NK-92 (cell line): ENCODE measurements around the gene TOPBP1.

Experiments used
- DNase-seq: peaks from one replicate; lab custom pipeline; 2025; ENCODE audit not compliant: unreplicated experiment; lab: John Stamatoyannopoulos, UW

TOPBP1 gene

GRCh38 chr3:133611534-133611933, 50.2 kb downstream of the TOPBP1 start:
- no peak for DNase-seq

- no peak for DNase-seq
Measured at GRCh38 chr3:133610031-133610430, 51.7 kb downstream of the TOPBP1 start.

DNA sequence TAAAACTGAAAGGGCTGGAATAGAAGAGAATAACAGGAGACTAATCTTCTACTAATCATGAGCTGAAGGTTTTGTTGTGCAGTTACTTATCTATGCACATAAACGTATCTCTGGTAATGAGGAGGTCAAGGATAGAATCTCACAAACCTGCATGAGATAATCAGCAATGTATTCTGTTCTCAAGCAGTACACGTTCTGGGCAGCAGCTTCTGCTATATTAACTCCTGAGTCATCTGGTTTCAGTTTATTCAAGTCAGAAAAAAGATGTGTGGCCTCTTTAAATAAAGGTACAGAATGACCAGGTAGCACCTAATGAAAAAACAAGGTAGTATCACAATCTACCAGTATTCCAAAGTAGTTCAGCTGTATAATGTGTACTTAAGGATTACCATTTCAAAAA, 53.4 kb downstream of the TOPBP1 start:
- DNase-seq: no peak

- DNase-seq: no peak
Measured at GRCh38 chr3:133607816-133608215, 53.9 kb downstream of the TOPBP1 start.

GRCh38 chr3:133606902-133607301, 54.8 kb downstream of the TOPBP1 start:
- DNase-seq: no peak

DNA sequence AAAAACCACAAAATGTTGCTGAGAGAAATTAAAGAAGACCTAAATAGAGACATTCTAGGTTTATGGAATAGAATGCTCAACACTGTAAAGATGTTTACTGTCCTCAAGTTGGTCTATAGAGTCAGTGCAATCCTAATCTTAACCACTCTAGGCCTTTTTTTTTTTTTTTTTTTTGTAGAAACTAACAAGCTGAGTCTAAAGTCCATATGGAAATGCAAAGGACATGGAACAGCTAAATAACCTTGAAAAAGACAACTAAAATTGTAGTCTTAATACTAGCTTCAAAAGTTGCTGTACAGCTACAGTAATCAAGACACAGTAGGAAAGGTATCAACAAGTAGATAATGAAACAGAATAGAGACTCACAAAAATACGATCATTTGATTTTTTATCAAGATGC, 55.4 kb downstream of the TOPBP1 start:
- DNase-seq: no peak

- no peak for DNase-seq
Measured at GRCh38 chr3:133600572-133601081, 61.1 kb downstream of the TOPBP1 start.

DNA sequence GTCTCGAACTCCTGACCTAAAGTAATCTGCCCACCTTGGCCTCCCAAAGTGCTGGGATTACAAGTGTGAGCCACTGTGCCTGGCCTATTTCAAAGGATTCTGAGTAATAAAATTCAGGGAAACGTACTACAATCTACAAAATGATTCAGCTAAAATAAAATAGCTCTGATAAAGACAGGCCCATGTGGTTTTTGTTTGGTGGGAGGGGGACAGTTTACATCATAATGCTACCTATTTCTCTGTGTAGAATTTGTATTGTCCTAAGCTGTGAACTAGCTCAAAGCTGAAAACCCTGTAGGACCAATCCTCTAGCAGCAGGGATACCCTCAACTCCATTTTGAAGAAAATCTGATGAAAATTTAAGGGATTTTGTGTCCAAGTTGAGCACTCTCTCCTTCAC, 62.5 kb downstream of the TOPBP1 start:
- DNase-seq: no peak

DNA sequence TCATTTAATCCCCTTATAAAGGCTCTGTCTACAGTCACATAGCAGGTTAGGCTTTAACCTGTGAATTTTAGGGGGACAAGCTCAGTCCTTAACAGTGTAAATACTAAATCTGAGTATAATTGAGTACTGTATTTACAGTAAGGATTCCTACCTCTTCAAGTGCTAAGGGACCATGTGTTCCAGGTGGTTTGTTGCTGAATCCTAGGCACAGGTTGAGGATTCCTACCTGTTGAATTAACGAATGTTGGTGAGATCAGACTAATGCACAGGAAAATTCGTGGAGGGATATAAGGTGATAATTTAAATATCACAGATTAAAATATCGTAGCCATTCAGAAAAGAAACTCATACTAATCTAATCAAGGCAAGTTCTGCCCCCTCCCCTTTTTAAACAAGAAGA, 63.3 kb downstream of the TOPBP1 start:
- DNase-seq: no peak

DNA sequence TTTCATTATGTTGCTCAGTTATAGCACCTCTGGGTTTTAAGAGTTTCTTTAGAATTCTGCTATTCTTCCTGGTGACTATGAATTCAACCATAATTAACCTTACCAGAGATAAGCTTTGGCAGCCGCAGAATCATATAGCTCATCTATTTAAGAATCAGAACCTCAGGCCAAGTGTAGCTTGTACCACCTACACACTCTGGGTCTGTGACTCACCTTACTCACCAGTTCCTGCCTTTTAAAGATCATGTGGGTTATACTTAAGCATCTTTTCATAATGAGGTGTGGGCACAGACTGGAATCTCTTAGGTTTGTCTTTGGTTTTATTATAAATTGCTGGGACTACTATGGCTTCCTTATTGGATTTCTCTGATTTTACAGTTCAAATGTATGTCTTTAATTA, 66.4 kb downstream of the TOPBP1 start:
- no peak for DNase-seq

GRCh38 chr3:133593243-133593642, 68.5 kb downstream of the TOPBP1 start:
- no peak for DNase-seq

- DNase-seq: no peak
Measured at GRCh38 chr3:133592843-133593242, 68.9 kb downstream of the TOPBP1 start.

DNA sequence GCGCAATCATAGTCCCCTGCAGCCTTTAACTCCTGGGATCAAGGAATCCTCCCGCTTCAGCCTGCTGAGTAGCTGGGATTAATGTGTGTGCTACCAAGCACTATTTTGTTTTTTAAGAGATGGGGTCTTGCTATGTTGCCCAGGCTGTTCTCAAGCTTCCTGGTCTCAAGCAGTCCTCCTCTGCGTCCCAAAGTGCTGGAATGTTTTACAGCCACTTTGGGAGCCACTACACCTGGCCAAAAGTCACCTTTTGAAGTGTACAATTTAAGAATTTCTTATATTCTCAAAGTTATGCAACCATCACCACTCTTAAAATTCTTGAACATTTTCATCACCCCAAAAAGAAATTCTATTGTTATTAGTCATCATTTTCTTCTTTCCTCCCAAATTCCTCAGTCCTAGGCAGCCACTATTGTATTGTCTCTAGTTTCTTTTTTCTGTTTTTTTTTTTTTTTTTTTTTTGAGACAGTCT, 70.4 kb downstream of the TOPBP1 start:
- no peak for DNase-seq

DNA sequence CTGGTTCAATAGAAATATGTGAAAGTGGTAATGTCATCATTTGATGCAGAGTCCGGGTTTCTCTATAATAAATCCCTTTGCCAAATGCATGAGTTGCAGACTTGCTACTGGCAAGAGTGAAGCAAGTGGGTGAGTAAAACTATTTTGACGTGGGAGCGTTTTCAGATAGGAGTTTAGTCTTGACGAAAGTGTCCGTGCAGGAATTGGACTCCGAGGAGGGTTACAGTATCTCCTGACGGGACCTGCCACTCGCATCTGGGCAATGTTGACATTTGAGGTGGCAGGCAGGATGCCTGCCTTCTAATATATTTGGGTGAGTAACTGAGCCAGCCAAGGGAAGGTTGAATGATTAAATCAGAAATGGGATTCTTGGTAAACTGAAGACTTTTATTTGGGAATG, 72.2 kb downstream of the TOPBP1 start:
- no peak for DNase-seq

DNA sequence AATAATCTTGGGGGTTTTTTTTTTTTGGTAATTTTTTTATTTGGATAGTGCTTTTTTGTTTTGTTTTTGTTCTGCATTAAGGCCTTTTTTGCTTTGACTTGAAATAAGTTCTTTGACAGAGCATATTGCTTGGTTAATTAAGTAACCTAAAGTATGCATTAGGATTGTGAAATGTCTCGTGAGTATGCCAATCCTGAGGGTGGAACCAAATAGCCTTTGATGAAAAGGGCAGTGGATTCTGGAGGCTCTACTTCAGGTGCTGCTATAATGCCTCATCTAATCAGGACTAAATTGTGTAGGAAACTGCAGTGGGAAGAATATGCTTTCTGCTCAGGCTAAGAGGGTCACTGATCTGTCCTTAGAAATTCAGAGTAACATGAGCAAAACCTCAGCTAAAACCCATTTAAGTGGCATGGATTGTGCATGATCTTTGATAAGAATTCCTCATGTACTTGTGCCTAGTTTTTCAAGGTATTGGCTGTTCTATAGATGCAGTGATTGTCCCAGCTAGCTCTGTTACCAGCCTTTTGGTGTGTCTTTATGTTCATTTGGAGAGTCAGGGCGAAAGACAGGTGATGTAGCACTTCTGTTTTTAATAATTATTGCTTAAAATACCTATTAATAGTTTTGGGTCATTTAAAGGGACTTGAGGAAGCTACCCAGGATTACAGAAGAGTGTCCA, 72.8 kb downstream of the TOPBP1 start:
- DNase-seq: no peak

DNA sequence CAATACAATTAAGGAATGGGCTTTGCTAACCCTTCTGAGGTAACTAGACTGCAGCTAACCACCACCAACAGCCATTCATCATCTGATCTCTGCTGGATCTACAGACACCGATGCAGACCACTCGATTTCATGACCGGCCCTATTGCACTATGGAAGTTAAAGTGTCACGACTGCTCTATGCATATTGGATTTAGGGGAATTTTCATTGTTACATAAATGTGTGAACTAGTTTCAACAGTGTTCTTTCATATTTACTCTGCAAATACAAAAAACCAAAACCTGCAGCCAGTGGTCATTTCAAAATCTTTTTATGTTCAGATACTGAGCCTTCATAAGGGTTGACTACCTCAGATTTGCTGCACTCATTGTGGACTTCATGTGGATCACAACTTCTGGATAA, 73.7 kb downstream of the TOPBP1 start:
- DNase-seq: no peak

- DNase-seq: no peak
Measured at GRCh38 chr3:133583396-133583795, 78.3 kb downstream of the TOPBP1 start.

DNA sequence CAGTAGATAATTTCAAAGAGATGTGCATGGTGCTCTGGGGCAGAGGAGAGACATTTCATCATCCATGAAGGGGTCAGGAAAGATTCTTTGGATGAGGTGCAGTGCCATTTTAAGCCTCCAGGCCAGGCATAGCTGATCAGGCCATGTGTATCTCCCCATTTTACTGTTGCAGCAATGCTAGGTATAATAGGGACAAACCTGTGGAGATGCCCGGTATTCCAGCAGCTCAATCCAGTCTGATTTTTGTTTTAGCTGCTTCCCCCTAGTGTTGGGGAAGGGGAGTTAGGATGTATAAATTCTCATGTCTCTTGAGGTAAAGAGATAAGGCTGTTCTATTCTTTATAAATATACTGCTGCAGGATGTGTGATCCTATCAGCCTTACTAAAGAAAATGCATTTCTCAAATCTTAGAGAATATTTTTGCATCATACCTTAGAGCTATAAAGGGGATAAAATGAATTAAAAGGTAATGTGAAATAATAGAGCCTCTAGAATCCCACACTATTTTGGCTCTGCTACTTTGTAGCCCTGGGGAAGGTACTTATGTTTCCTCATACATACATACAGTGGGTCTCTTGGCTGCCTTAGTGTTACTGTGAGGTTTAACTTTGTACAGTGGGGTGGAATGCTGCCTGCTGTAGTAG, 83.1 kb downstream of the TOPBP1 start:
- DNase-seq: no peak

- no peak for DNase-seq
Measured at GRCh38 chr3:133576169-133576568, 85.6 kb downstream of the TOPBP1 start.

DNA sequence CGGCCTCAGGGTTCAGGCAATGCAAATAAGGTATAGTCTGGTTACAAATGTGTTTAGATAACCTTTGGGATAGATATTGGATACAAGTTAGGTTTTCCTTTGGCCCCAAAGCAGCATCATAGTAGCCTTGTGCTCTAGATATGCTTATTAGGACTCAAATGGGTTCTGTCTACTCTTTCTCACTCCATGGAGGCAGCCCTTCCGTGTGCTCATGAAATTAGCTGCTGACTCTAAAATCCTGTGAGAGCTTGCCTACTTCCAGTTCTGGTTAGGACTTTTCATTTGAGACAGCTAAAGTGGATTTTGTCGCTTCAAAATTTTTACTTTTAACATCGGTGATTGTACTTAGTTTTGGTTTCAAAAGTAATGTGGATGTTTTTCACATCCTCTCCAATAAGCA, 86.7 kb downstream of the TOPBP1 start:
- DNase-seq: no peak

DNA sequence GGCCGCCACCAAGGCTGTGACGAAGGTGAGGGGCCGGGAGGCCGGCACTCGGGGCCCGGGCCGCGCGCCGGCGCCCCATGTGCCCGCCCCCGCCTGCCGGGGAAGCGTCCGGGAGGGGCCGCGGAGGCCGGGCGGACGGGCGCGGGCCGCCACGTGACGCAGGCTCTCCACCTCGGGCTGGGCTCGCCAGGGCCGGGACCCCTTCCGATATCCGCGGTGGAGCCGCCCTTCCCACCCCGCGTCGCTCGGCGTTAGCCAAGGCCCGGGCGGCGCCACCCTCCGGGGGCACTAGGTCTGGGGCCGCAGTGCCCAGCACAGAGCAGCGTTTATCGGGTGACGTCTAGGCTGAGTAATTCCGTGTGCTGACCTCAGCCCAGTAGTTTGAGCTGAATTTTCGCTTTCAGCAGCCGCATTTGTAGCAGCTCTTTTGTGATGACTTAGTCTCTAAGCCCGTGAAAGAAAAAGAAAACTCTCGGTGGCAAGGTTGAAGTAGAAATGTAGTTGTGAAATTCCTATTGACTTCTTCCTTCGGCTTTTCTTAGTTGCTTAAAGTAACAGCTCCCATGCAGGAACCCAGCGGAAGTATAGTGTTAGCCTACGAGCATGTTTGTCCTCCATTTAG, 87.4 kb downstream of the TOPBP1 start:
- DNase-seq: no peak

GRCh38 chr3:133573629-133574194, 88.0 kb downstream of the TOPBP1 start, which contains the start of gene CDV3:
Gene CDV3, plus strand, starts transcription at chr3:133573686. Its CDS starts 359 bp downstream, at chr3:133574045.
- DNase-seq: no peak
